GM12873 (cell line): ENCODE results near the gene PCDHGA3.

Experiments used
- CTCF ChIP-seq: IDR thresholded peaks from 2 replicates; pipeline ENCODE4 v1.5.1; 2012; ENCODE audit warnings: low read depth, mild to moderate bottlenecking, moderate library complexity, low read length, control low read depth; ENCODE audit not compliant: insufficient read depth; ENCODE audit errors: missing control alignments

The PCDHGA3 gene

GRCh38 chr5:141343242-141343952 lies at the start of gene PCDHGA3:
Gene PCDHGA3 (plus strand): TSS chr5:141343829. CDS start chr5:141344034, 205 bp downstream.
- peak; percentile 57 for TF ChIP-seq CTCF

DNA sequence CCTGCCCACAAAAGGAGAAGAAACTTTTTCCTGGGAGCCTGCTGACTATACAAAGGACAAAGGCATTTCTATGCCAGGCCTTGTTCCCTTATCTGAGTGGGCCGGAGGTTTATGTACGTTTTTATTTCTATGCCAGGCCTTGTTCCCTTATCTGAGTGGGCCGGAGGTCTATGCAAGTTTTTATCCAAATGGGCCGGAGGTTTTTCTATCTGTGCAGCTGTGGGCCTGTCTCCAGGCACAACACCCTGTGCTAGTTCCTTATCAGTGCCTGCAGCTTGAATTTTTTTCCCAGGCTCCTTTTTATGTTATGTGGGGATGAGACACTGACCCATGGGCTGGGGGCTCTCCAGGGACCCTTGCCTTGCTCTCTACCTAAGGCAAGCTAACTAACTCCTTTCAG lies 45.3 kb upstream of the PCDHGA3 start:
- TF ChIP-seq CTCF: no peak

DNA sequence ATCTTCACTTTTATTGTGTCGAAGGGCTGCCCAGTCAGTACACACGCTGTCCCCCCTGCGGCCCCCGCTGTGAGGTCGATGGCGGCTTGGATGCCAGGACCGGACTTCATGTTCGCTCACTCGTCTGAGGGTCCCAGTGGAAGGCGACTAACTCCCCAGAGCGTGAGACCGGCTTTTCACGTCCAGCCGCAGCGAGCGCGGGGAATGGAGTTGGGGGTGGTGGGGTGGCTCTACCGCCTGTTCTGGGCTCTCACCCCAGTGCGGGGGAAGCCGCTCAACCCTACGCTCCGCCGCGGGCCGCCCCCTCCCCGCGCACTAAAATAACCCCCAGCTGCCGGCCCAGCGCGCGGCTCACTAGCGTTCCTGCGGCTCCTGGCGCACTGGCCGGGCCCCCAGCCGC lies 39.9 kb upstream of the PCDHGA3 start, which contains the start of gene SLC25A2:
SLC25A2 (minus strand) TSS at position 294 of the 400 bp plus-strand sequence; CDS start at position 110, 184 bp downstream.
- TF ChIP-seq CTCF: no peak

- TF ChIP-seq CTCF: no peak
Measured at GRCh38 chr5:141306630-141307029, 37.0 kb upstream of the PCDHGA3 start.

GRCh38 chr5:141313711-141314110 lies 29.9 kb upstream of the PCDHGA3 start:
- TF ChIP-seq CTCF: no peak

DNA sequence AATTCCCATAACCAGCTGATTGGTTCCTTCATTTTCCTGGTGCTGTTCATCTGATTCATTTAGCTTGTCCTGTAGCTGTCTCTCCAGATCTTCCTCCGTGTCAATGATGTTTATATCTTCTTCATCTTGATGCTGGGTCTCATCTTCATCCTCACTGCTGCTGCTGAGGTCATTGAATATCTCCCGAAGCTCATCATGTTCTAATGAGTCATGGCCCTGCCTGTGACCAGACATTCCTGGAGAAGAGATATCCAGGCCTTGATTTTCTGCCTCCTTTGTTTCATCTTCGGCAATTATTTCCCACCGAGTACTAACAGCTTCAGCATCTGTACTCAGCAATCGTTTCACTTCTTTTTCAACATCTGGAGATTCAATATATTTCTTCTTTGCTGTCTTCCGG lies 24.4 kb upstream of the PCDHGA3 start:
- no peak for TF ChIP-seq CTCF

DNA sequence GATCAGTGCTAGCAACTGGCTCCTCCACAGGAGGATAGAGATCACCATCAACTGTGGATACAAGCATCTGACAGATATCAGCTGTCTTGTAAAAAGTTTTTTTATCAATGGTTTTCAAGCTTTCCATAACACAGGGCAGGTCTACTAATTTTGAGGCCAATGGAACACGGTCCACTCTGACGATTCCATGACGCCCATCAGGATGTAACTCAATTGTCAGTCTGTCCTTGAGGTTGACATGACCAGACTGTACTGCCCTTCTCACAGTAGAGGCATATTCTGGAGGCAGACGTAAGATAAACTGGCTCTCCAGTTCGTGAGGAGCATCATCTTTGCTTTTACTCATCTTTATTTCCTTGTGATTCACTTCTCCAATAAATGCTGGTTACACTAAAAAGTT lies 23.9 kb upstream of the PCDHGA3 start:
- TF ChIP-seq CTCF: no peak
